Endothelial cell of hepatic sinusoid (primary cell): ENCODE results near the gene PSD4.

Source experiments
- in situ Hi-C: cut with HindIII; loops from 2 replicates; pipeline ENCODE4 v1.10.0; 2017; ENCODE audit warnings: low sequenced_read_pairs

Gene PSD4

DNA sequence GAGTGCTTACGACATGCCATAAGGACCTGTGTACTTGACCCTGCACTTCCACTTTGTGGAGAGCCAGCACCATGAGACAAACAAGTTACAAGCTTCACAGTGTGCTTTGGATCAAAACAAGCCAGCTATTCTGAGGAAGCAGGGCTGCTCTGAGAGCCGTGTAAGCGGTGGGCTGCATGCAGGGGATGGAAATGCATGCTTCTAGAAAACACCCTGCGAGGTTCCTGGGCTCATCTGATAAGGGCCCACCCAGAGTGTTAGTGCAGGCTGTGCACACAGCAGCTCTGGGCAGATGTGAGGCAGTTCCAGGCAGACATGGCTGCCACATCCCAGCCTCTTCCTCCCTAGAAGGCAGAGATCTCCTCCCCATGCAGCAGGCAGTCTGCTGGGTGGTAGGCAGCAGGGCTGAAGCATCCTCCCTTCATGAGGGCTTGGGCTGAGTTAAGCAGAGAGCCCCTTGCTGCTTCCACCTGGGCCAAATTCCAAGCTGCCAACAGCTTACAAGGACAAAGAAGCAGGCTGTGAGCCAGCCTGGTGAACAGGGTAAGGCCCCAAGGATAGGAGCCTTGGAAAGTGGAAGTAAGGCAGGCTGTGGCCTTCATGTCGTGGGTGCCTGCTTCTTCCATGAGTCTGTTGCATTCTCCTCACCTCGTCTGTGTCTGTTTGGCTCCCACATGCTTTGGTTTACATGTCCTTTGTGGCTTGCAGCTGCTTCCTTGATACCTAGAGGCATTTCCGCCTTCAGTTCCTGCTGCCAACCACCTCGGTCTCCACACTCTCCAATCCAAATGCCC is 7.7 kb downstream of the PSD4 start:
- in situ Hi-C loops, result no loop called here

DNA sequence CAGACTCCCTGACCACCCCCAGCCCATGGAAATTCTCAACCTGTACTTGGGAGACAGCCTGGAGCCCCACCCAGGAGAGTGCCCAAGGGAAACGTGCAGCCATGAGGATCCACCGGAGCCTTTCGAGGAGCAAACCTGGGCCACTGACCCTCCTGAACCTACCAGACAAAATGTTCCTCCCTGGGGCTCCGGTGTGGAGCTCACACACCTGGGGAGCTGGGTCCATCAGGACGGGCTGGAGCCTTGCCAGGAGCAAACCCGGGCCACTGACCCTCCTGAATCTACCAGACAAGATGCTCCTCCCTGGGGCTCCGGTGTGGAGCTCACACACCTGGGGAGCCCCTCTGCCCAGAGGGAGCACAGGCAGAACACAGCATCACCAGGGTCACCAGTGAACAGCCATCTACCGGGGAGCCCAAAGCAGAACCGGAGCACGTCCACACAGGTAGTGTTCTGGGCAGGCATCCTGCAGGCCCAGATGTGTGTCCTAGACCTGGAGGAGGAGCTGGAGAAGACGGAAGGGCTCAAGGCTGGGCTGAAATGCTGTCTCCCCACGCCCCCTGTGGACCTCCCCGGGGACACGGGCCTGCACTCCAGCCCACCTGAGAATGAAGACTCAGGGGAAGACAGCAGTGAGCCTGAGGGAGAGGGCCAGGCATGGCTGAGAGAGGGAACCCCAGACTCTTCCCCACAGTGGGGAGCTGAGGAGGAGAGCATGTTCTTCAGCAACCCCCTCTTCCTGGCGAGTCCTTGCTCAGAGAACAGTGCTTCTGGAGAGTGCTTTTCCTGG is 8.9 kb downstream of the PSD4 start:
- in situ Hi-C loops, result no loop called here

- in situ Hi-C loops, result no loop called here
Measured at GRCh38 chr2:113183264-113183663, 9.5 kb downstream of the PSD4 start.

DNA sequence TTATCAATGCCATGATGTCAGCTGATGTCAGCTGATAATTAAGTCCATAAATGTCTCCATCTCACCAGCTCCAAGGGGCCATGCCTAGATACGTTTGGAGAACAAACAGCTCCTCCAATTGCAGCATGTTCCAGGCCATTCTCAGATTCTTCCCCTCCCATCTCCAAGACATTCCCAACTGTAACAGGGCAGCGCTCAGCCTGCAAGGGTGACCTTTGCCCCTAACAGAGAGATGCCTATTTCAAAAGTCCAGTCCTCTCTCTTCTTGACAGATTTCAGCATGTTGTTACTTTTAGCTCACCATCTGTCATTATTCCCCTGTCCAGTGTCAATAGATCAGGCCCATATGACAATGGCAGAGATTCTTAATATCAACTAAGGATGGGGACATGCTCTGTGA is 9.9 kb downstream of the PSD4 start:
- in situ Hi-C loops, result no loop called here

- in situ Hi-C loops, result no loop called here
Measured at GRCh38 chr2:113184531-113185230, 10.9 kb downstream of the PSD4 start.

DNA sequence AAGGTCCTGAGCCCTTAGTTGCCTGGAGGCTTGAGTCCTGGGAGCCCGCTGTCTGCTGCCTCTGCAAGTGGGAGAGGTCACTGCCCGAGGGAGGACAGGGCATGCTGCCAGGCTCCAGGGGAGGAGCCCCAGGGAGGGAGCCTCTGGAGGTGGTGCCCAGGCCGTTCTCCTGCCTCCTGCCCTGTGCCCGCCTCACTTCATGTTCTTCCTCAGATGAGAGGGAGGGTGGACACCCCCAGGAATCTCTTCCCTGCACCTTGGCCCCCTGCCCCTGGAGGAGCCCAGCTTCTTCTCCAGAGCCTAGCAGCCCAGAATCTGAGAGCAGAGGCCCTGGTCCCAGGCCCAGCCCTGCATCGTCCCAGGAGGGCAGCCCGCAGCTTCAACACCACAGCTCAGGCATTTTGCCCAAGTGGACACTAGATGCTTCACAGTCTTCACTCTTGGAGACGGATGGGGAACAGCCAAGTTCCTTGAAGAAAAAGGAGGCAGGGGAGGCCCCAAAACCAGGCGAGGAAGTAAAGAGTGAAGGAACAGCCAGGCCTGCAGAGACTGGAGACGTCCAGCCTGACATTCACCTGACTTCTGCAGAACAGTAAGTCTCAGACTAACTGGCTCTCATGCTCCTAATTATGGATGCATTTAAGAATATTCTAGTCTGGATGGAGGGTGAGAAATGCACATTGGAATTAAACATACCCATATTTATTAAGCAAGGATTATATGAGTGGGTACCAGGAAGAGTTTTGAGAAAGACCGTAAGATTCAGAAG is 12.1 kb downstream of the PSD4 start:
- in situ Hi-C loops, result no loop called here

GRCh38 chr2:113186433-113186796 is 12.6 kb downstream of the PSD4 start:
- in situ Hi-C loops, result no loop called here

DNA sequence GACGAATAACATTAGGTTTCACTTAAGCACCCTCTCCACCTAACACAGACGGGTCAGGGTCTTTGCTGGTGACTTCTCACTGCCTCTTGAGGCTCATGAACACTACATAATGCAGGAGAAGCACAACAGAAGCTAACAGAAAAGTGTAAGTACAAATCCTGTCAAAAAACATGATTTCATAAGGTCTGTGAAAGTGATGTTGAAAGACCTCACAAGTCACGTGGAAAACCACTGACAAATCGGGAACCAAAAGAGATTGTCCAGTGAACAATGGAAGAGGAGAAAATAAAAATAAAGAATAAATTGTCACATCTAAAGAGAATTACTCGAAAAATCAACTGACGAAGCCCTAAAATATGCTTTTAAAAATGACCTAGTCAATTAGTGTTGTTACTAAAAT is 14.0 kb downstream of the PSD4 start:
- in situ Hi-C loops, result no loop called here

DNA sequence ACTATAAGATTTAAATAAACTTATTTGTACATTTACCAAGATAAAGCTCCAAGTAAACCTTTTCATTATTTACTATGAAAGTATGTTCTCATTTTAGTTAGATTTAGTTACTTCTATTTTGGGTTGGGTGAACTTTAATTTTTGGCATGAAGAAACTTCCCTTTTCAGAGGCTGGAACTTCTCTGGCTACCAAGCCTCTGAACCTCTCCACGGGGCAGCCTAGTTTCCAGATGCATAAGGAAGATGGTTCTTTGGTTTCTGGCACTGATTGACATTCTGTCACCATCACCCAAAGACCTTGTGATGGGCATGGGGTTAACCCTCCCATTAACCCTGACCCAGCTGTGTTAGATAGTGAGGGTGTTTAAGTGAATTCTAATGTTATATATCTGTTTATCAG is 17.1 kb downstream of the PSD4 start:
- in situ Hi-C loops, result no loop called here

- in situ Hi-C loops, result no loop called here
Measured at GRCh38 chr2:113192459-113193100, 18.8 kb downstream of the PSD4 start.

- in situ Hi-C loops, result no loop called here
Measured at GRCh38 chr2:113195923-113196501, 22.2 kb downstream of the PSD4 start.

GRCh38 chr2:113196839-113197238 is 23.1 kb downstream of the PSD4 start:
- in situ Hi-C loops, result no loop called here

GRCh38 chr2:113197347-113198047 is 23.7 kb downstream of the PSD4 start:
- in situ Hi-C loops, result no loop called here

GRCh38 chr2:113198048-113198789 is 24.4 kb downstream of the PSD4 start:
- in situ Hi-C loops, result no loop called here

- in situ Hi-C loops, result no loop called here
Measured at GRCh38 chr2:113198790-113199612, 25.2 kb downstream of the PSD4 start.

DNA sequence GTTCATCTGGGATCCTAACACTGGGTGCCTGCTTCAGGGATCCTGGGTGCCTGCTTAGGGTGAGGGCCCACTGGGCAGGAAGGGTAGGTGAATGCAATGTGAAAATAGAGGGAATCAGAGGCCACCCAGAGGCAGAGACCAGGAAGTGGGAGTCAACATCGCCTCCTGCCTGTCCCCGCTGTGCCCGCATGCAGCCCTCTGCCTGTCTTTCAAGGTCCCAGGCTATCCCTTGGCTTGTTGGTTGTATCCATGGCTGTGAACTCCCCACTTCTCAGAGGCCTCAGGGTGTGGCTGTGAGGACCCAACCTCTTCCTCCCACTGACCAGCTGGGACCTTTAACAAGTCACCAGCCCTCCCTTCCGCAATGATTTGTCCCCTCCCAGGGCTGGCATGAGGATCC is 26.5 kb downstream of the PSD4 start:
- in situ Hi-C loops, result no loop called here

- in situ Hi-C loops, result no loop called here
Measured at GRCh38 chr2:113200736-113201490, 27.1 kb downstream of the PSD4 start.
